Activated naive CD4-positive, alpha-beta T cell treated with anti-CD3 and anti-CD28 coated beads, Interleukin-2, amount 50 U/mL, for 24 hours (primary cell): Measurements from ENCODE around the gene BICC1.

Source experiments
- H3K27ac Mint-ChIP-seq: one replicate; pipeline ENCODE4 v1.8.0; 2021; ENCODE audit warnings: mild to moderate bottlenecking, mixed read lengths
- H3K27me3 Mint-ChIP-seq: one replicate; pipeline ENCODE4 v1.8.0; 2021; ENCODE audit warnings: mixed read lengths
- H3K36me3 Mint-ChIP-seq: one replicate; pipeline ENCODE4 v1.8.0; 2021; ENCODE audit warnings: mixed read lengths
- H3K4me1 Mint-ChIP-seq: one replicate; pipeline ENCODE4 v1.8.0; 2021; ENCODE audit warnings: mixed read lengths
- H3K4me3 Mint-ChIP-seq: one replicate; pipeline ENCODE4 v1.8.0; 2021; ENCODE audit warnings: mild to moderate bottlenecking, mixed read lengths
- H3K9me3 Mint-ChIP-seq: one replicate; pipeline ENCODE4 v1.8.0; 2021; ENCODE audit warnings: mixed read lengths

The BICC1 gene

GRCh38 chr10:58641095-58641531, 128.4 kb downstream of the BICC1 start:
- no peaks in the 10 kb centered on the region for H3K9me3 Mint-ChIP-seq
- H3K4me1 Mint-ChIP-seq = no peaks in the 10 kb centered on the region
- no peaks in the 10 kb centered on the region for H3K36me3 Mint-ChIP-seq
- peaks cover 1% of the 10 kb centered on the region for H3K27me3 Mint-ChIP-seq
- H3K4me3 Mint-ChIP-seq = no peak overlapping the region
- no peak overlapping the region for H3K27ac Mint-ChIP-seq

GRCh38 chr10:58641708-58642107, 129.0 kb downstream of the BICC1 start:
- H3K4me3 Mint-ChIP-seq = no peak overlapping the region
- no peaks in the 10 kb centered on the region for H3K9me3 Mint-ChIP-seq
- H3K4me1 Mint-ChIP-seq = no peaks in the 10 kb centered on the region
- H3K27me3 Mint-ChIP-seq = peaks cover 1% of the 10 kb centered on the region
- no peak overlapping the region for H3K27ac Mint-ChIP-seq
- H3K36me3 Mint-ChIP-seq = no peaks in the 10 kb centered on the region

- no peak overlapping the region for H3K4me3 Mint-ChIP-seq
- H3K9me3 Mint-ChIP-seq = no peaks in the 10 kb centered on the region
- no peaks in the 10 kb centered on the region for H3K36me3 Mint-ChIP-seq
- peaks cover 1% of the 10 kb centered on the region for H3K27me3 Mint-ChIP-seq
- no peak overlapping the region for H3K27ac Mint-ChIP-seq
- H3K4me1 Mint-ChIP-seq = no peaks in the 10 kb centered on the region
These were observed 129.6 kb downstream of the BICC1 start for GRCh38 chr10:58642283-58642682.

- no peaks in the 10 kb centered on the region for H3K36me3 Mint-ChIP-seq
- no peaks in the 10 kb centered on the region for H3K9me3 Mint-ChIP-seq
- no peak overlapping the region for H3K4me3 Mint-ChIP-seq
- H3K4me1 Mint-ChIP-seq = no peaks in the 10 kb centered on the region
- H3K27ac Mint-ChIP-seq = no peak overlapping the region
- H3K27me3 Mint-ChIP-seq = peaks cover 1% of the 10 kb centered on the region
These were observed 130.3 kb downstream of the BICC1 start for GRCh38 chr10:58642916-58643428.

- H3K4me3 Mint-ChIP-seq = no peak overlapping the region
- no peak overlapping the region for H3K27ac Mint-ChIP-seq
- H3K9me3 Mint-ChIP-seq = no peaks in the 10 kb centered on the region
- H3K4me1 Mint-ChIP-seq = no peaks in the 10 kb centered on the region
- peaks cover 1% of the 10 kb centered on the region for H3K27me3 Mint-ChIP-seq
- no peaks in the 10 kb centered on the region for H3K36me3 Mint-ChIP-seq
These were observed 131.6 kb downstream of the BICC1 start for GRCh38 chr10:58644311-58644710.

- no peaks in the 10 kb centered on the region for H3K9me3 Mint-ChIP-seq
- no peaks in the 10 kb centered on the region for H3K36me3 Mint-ChIP-seq
- no peaks in the 10 kb centered on the region for H3K4me1 Mint-ChIP-seq
- H3K27ac Mint-ChIP-seq = no peak overlapping the region
- H3K27me3 Mint-ChIP-seq = peaks cover 1% of the 10 kb centered on the region
- H3K4me3 Mint-ChIP-seq = no peak overlapping the region
These were observed 132.9 kb downstream of the BICC1 start for GRCh38 chr10:58645416-58646146.

- no peak overlapping the region for H3K27ac Mint-ChIP-seq
- no peaks in the 10 kb centered on the region for H3K4me1 Mint-ChIP-seq
- no peak overlapping the region for H3K4me3 Mint-ChIP-seq
- H3K9me3 Mint-ChIP-seq = no peaks in the 10 kb centered on the region
- no peaks in the 10 kb centered on the region for H3K27me3 Mint-ChIP-seq
- H3K36me3 Mint-ChIP-seq = no peaks in the 10 kb centered on the region
These were observed 134.9 kb downstream of the BICC1 start for GRCh38 chr10:58647376-58648112.

- H3K9me3 Mint-ChIP-seq = no peaks in the 10 kb centered on the region
- no peak overlapping the region for H3K4me3 Mint-ChIP-seq
- H3K27me3 Mint-ChIP-seq = no peaks in the 10 kb centered on the region
- no peaks in the 10 kb centered on the region for H3K36me3 Mint-ChIP-seq
- no peaks in the 10 kb centered on the region for H3K4me1 Mint-ChIP-seq
- H3K27ac Mint-ChIP-seq = no peak overlapping the region
These were observed 135.5 kb downstream of the BICC1 start for GRCh38 chr10:58648131-58648530.

GRCh38 chr10:58651040-58651439, 138.4 kb downstream of the BICC1 start:
- H3K36me3 Mint-ChIP-seq = no peaks in the 10 kb centered on the region
- no peak overlapping the region for H3K4me3 Mint-ChIP-seq
- no peaks in the 10 kb centered on the region for H3K27me3 Mint-ChIP-seq
- no peaks in the 10 kb centered on the region for H3K9me3 Mint-ChIP-seq
- no peaks in the 10 kb centered on the region for H3K4me1 Mint-ChIP-seq
- no peak overlapping the region for H3K27ac Mint-ChIP-seq

- no peaks in the 10 kb centered on the region for H3K9me3 Mint-ChIP-seq
- no peak overlapping the region for H3K4me3 Mint-ChIP-seq
- H3K27me3 Mint-ChIP-seq = no peaks in the 10 kb centered on the region
- no peaks in the 10 kb centered on the region for H3K4me1 Mint-ChIP-seq
- no peak overlapping the region for H3K27ac Mint-ChIP-seq
- no peaks in the 10 kb centered on the region for H3K36me3 Mint-ChIP-seq
These were observed 139.1 kb downstream of the BICC1 start for GRCh38 chr10:58651742-58652141.

GRCh38 chr10:58653139-58653538, 140.5 kb downstream of the BICC1 start:
- Mint-ChIP-seq H3K4me3 (no peak overlapping the region), H3K4me1 (no peaks in the 10 kb centered on the region), H3K27me3 (peaks cover 1% of the 10 kb centered on the region), H3K9me3 (no peaks in the 10 kb centered on the region), H3K27ac (no peak overlapping the region), H3K36me3 (no peaks in the 10 kb centered on the region)

GRCh38 chr10:58660575-58661255, 148.0 kb downstream of the BICC1 start:
- Mint-ChIP-seq H3K27me3 (peaks cover 1% of the 10 kb centered on the region), H3K4me1 (peaks cover 3% of the 10 kb centered on the region), H3K4me3 (no peak overlapping the region), H3K9me3 (peaks cover 9% of the 10 kb centered on the region), H3K27ac (no peak overlapping the region), H3K36me3 (peaks cover 4% of the 10 kb centered on the region)

GRCh38 chr10:58661336-58661735, 148.7 kb downstream of the BICC1 start:
- H3K4me3 Mint-ChIP-seq = no peak overlapping the region
- peaks cover 9% of the 10 kb centered on the region for H3K4me1 Mint-ChIP-seq
- H3K36me3 Mint-ChIP-seq = peaks cover 4% of the 10 kb centered on the region
- H3K27ac Mint-ChIP-seq = no peak overlapping the region
- H3K27me3 Mint-ChIP-seq = peaks cover 1% of the 10 kb centered on the region
- peaks cover 9% of the 10 kb centered on the region for H3K9me3 Mint-ChIP-seq

GRCh38 chr10:58661902-58662301, 149.2 kb downstream of the BICC1 start:
- H3K27ac Mint-ChIP-seq = no peak overlapping the region
- peaks cover 9% of the 10 kb centered on the region for H3K9me3 Mint-ChIP-seq
- H3K4me3 Mint-ChIP-seq = no peak overlapping the region
- peaks cover 11% of the 10 kb centered on the region for H3K4me1 Mint-ChIP-seq
- peaks cover 4% of the 10 kb centered on the region for H3K36me3 Mint-ChIP-seq
- peaks cover 1% of the 10 kb centered on the region for H3K27me3 Mint-ChIP-seq

- Mint-ChIP-seq H3K36me3 (peaks cover 4% of the 10 kb centered on the region), H3K27ac (no peak overlapping the region), H3K4me1 (peaks cover 11% of the 10 kb centered on the region), H3K9me3 (peaks cover 9% of the 10 kb centered on the region), H3K27me3 (peaks cover 1% of the 10 kb centered on the region), H3K4me3 (no peak overlapping the region)
These were observed 149.6 kb downstream of the BICC1 start for GRCh38 chr10:58662314-58662713.

- no peak overlapping the region for H3K4me3 Mint-ChIP-seq
- H3K27ac Mint-ChIP-seq = no peak overlapping the region
- peaks cover 4% of the 10 kb centered on the region for H3K36me3 Mint-ChIP-seq
- H3K4me1 Mint-ChIP-seq = peaks cover 11% of the 10 kb centered on the region
- peaks cover 9% of the 10 kb centered on the region for H3K9me3 Mint-ChIP-seq
- H3K27me3 Mint-ChIP-seq = no peaks in the 10 kb centered on the region
These were observed 152.7 kb downstream of the BICC1 start for GRCh38 chr10:58665361-58665760.
